Panc1 (cell line): ENCODE results near the gene AP5B1. TPM values are rescaled to one million over a fixed set of nuclear protein-coding genes. Genes with fewer than 3 reads are reported as not detected.

Experiments used
- total RNA-seq: library from RNA; stranded (reverse); gene quantifications from one replicate; pipeline ENCODE4 v1.2.1, GENCODE V29; 2021; ENCODE audit not compliant: unreplicated experiment

Gene AP5B1
- total RNA-seq, 1 experiment from 2014 or later = 35.0 TPM

Other genes starting within 250 kb of the AP5B1 start
- gene LTBP3, start 222.6 kb downstream of the AP5B1 start, total RNA-seq = 133 TPM
- 61.2 TPM for gene ZNRD2, start 210.5 kb downstream of the AP5B1 start, total RNA-seq
- 102 TPM for gene FAM89B, start 208.4 kb downstream of the AP5B1 start, total RNA-seq
- 108 TPM for gene EHBP1L1, start 204.9 kb downstream of the AP5B1 start, total RNA-seq
- 0.69 TPM for gene KCNK7, start 185.2 kb downstream of the AP5B1 start, total RNA-seq
- gene MAP3K11, start 166.8 kb downstream of the AP5B1 start, total RNA-seq = 124 TPM
- 74.5 TPM for gene PCNX3, start 165.2 kb downstream of the AP5B1 start, total RNA-seq
- gene SIPA1, start 142.9 kb downstream of the AP5B1 start, total RNA-seq = 86.9 TPM
- gene RELA, start 118.1 kb downstream of the AP5B1 start, total RNA-seq = 141 TPM
- gene KAT5, start 68.7 kb downstream of the AP5B1 start, total RNA-seq = 84.2 TPM
- 107 TPM for gene RNASEH2C, start 60.2 kb downstream of the AP5B1 start, total RNA-seq
- gene OVOL1, start 6.1 kb upstream of the AP5B1 start, total RNA-seq = 0.23 TPM
- not detected for gene SNX32, start 53.0 kb upstream of the AP5B1 start, total RNA-seq
- 1,911 TPM for gene CFL1, start 77.2 kb upstream of the AP5B1 start, total RNA-seq
- gene MUS81, start 79.5 kb upstream of the AP5B1 start, total RNA-seq = 140 TPM
- 23.7 TPM for gene EFEMP2, start 91.8 kb upstream of the AP5B1 start, total RNA-seq
- gene CTSW, start 98.9 kb upstream of the AP5B1 start, total RNA-seq = not detected
- gene FIBP, start 107.5 kb upstream of the AP5B1 start, total RNA-seq = 105 TPM
- 85.4 TPM for gene CCDC85B, start 109.7 kb upstream of the AP5B1 start, total RNA-seq
- 186 TPM for gene FOSL1, start 119.4 kb upstream of the AP5B1 start, total RNA-seq
- gene C11orf68, start 138.1 kb upstream of the AP5B1 start, total RNA-seq = 84.7 TPM
- gene DRAP1, start 138.4 kb upstream of the AP5B1 start, total RNA-seq = 581 TPM
- not detected for gene TSGA10IP, start 164.5 kb upstream of the AP5B1 start, total RNA-seq
- gene SART1, start 180.8 kb upstream of the AP5B1 start, total RNA-seq = 76.4 TPM
- gene EIF1AD, start 221.2 kb upstream of the AP5B1 start, total RNA-seq = 64.6 TPM
- 494 TPM for gene BANF1, start 221.5 kb upstream of the AP5B1 start, total RNA-seq
- gene CST6, start 231.0 kb upstream of the AP5B1 start, total RNA-seq = 0.23 TPM
- gene CATSPER1, start 245.5 kb upstream of the AP5B1 start, total RNA-seq = 0.15 TPM